H1 (cell line): Measurements from ENCODE around the gene LMNA. TPM values are rescaled to one million over a fixed set of nuclear protein-coding genes. Genes with fewer than 3 reads are reported as not detected.

Experiments
- CTCF ChIA-PET: fragments of 300-600 bp; sonication (Branson Sonifier 250); formaldehyde crosslinking; loops from one replicate; lab custom pipeline; 2021; ENCODE audit not compliant: partially characterized antibody; lab: Charles Lee
- POLR2A ChIA-PET: fragments of 300-600 bp; sonication (Branson Sonifier 250); formaldehyde crosslinking; loops from one replicate; lab custom pipeline; 2021; ENCODE audit warnings: inconsistent platforms; ENCODE audit not compliant: partially characterized antibody; lab: Charles Lee
- DNase-seq, 2 experiments: peaks; one replicate each; pipeline versions ENCODE4 v3.0.0 to v3.0.0-alpha.2; 2010 to 2022; ENCODE audit warnings: low spot score in 2 of 2, low read depth in 1 of 2, mixed read lengths in 1 of 2
- FAIRE-seq: peaks from 2 replicates; lab custom pipeline; 2011; peaks lifted over from hg19 to GRCh38; lab: Jason Lieb, UNC
- H2AFZ ChIP-seq: 2 replicates; pipeline ENCODE4 v1.8.1; 2012; ENCODE audit warnings: low read length, inconsistent platforms
- H2AK5ac ChIP-seq: 2 replicates; pipeline ENCODE4 v1.6.1; 2013; ENCODE audit warnings: low read depth, low read length
- H2BK120ac ChIP-seq: replicated peaks from 2 replicates; pipeline ENCODE3; 2013; ENCODE audit warnings: low read depth, low read length, inconsistent platforms
- H2BK12ac ChIP-seq: 2 replicates; pipeline ENCODE4 v1.6.1; 2013; ENCODE audit warnings: low read depth, low read length
- H2BK15ac ChIP-seq: 2 replicates; pipeline ENCODE4 v1.6.1; 2013; ENCODE audit warnings: low read length
- H2BK20ac ChIP-seq: 2 replicates; pipeline ENCODE4 v1.6.1; 2013; ENCODE audit warnings: low read length
- H2BK5ac ChIP-seq: 2 replicates; pipeline ENCODE4 v1.6.1; 2013; ENCODE audit warnings: low read depth, low read length
- H3K14ac ChIP-seq: 2 replicates; pipeline ENCODE4 v1.6.1; 2013; ENCODE audit warnings: inconsistent platforms; ENCODE audit not compliant: insufficient read length
- H3K18ac ChIP-seq: 2 replicates; pipeline ENCODE4 v1.6.1; 2013; ENCODE audit warnings: low read length; ENCODE audit errors: extremely low read depth
- H3K23ac ChIP-seq: 2 replicates; pipeline ENCODE4 v1.6.1; 2013; ENCODE audit warnings: inconsistent platforms; ENCODE audit not compliant: insufficient read length
- H3K23me2 ChIP-seq: 2 replicates; pipeline ENCODE4 v1.6.1; 2013; ENCODE audit warnings: low read depth, low read length
- H3K27ac ChIP-seq: 2 replicates; pipeline ENCODE4 v1.6.1; 2011; ENCODE audit warnings: low read depth, low read length, inconsistent platforms
- H3K27me3 ChIP-seq, 4 experiments: replicated peaks in 1 of 4; 1 replicate in 1 of 4; 2 replicates in 3 of 4; pipeline versions ENCODE4 v1.6.1 to v1.8.1; 2011 to 2013; ENCODE audit warnings: low read length in 3 of 4, mild to moderate bottlenecking in 3 of 4, inconsistent platforms in 2 of 4, mixed read lengths in 2 of 4, moderate library complexity in 1 of 4; ENCODE audit not compliant: control insufficient read depth in 3 of 4, insufficient read depth in 3 of 4; ENCODE audit errors: extremely low read depth in 1 of 4
- H3K36me3 ChIP-seq, 4 experiments: 2 replicates each; pipeline versions ENCODE4 v1.6.1 to v1.8.1; 2011 to 2013; ENCODE audit warnings: mild to moderate bottlenecking in 4 of 4, low read length in 3 of 4, moderate library complexity in 2 of 4, control low read depth in 1 of 4, inconsistent platforms in 1 of 4; ENCODE audit not compliant: insufficient read depth in 4 of 4, control insufficient read depth in 2 of 4
- H3K4ac ChIP-seq: replicated peaks from 2 replicates; pipeline ENCODE3; 2013; ENCODE audit warnings: low read length, low read depth, mixed read lengths, inconsistent platforms; ENCODE audit not compliant: insufficient read length
- H3K4me1 ChIP-seq, 4 experiments: replicated peaks in 1 of 4; 1 replicate in 1 of 4; 2 replicates in 3 of 4; pipeline versions ENCODE4 v1.6.1 to v1.8.1; 2011 to 2013; ENCODE audit warnings: low read length in 3 of 4, inconsistent platforms in 2 of 4, mixed read lengths in 1 of 4; ENCODE audit not compliant: insufficient read depth in 4 of 4, control insufficient read depth in 3 of 4
- H3K4me2 ChIP-seq, 2 experiments: 2 replicates each; pipeline versions ENCODE4 v1.6.1 to v1.8.1; 2011 to 2013; ENCODE audit warnings: low read depth in 2 of 2, low read length in 2 of 2, control low read depth in 1 of 2, inconsistent platforms in 1 of 2, mild to moderate bottlenecking in 1 of 2; ENCODE audit not compliant: insufficient read depth in 1 of 2
- H3K4me3 ChIP-seq, 4 experiments: fragments of 200-600, 300-600 bp in 1 of 4; sonication (generic), shearing (Covaris generic), sonication (Bioruptor Twin) in 1 of 4; 2 replicates each; pipeline versions ENCODE4 v1.5.1 to v1.8.1; 2011 to 2016; ENCODE audit warnings: low read length in 4 of 4, low read depth in 3 of 4, control low read depth in 2 of 4, inconsistent platforms in 2 of 4, mild to moderate bottlenecking in 2 of 4, mixed read lengths in 1 of 4, moderate library complexity in 1 of 4; ENCODE audit not compliant: insufficient read depth in 2 of 4; ENCODE audit errors: extremely low read depth in 1 of 4
- H3K56ac ChIP-seq: replicated peaks from 2 replicates; pipeline ENCODE3; 2013; ENCODE audit warnings: low read depth, mild to moderate bottlenecking, mixed read lengths, low read length, inconsistent platforms; ENCODE audit not compliant: insufficient read length
- H3K79me1 ChIP-seq: 2 replicates; pipeline ENCODE4 v1.6.1; 2013; ENCODE audit warnings: low read depth, low read length, control low read depth
- H3K79me2 ChIP-seq, 2 experiments: 2 replicates each; pipeline versions ENCODE4 v1.6.1 to v1.8.1; 2012 to 2013; ENCODE audit warnings: low read length in 2 of 2, mild to moderate bottlenecking in 2 of 2, inconsistent platforms in 1 of 2; ENCODE audit not compliant: insufficient read depth in 2 of 2, control insufficient read depth in 1 of 2
- H3K9ac ChIP-seq, 4 experiments: replicated peaks in 1 of 4; 1 replicate in 1 of 4; 2 replicates in 3 of 4; pipeline versions ENCODE4 v1.6.1 to v1.8.1; 2011 to 2013; ENCODE audit warnings: low read depth in 3 of 4, low read length in 3 of 4, control low read depth in 2 of 4, mild to moderate bottlenecking in 2 of 4, moderate library complexity in 2 of 4, inconsistent platforms in 1 of 4; ENCODE audit errors: extremely low read depth in 1 of 4
- H3K9me3 ChIP-seq, 2 experiments: 2 replicates each; pipeline versions ENCODE4 v1.6.1 to v1.8.1; 2012 to 2013; ENCODE audit warnings: mild to moderate bottlenecking in 2 of 2, moderate library complexity in 2 of 2, control low read depth in 1 of 2, inconsistent platforms in 1 of 2, low read depth in 1 of 2, low read length in 1 of 2, mixed read lengths in 1 of 2; ENCODE audit not compliant: insufficient read depth in 2 of 2
- H4K20me1 ChIP-seq, 2 experiments: replicated peaks in 1 of 2; 2 replicates each; pipeline versions ENCODE3 to v1.8.1; 2011 to 2013; ENCODE audit warnings: inconsistent platforms in 2 of 2, low read length in 2 of 2, mild to moderate bottlenecking in 1 of 2; ENCODE audit not compliant: insufficient read depth in 2 of 2, control insufficient read depth in 1 of 2
- H4K5ac ChIP-seq: 2 replicates; pipeline ENCODE4 v1.6.1; 2013; ENCODE audit warnings: low read length, low read depth, mixed read lengths, inconsistent platforms; ENCODE audit not compliant: insufficient read length
- H4K8ac ChIP-seq: 2 replicates; pipeline ENCODE4 v1.8.0; 2013; ENCODE audit warnings: mild to moderate bottlenecking, moderate library complexity, low read length, inconsistent platforms; ENCODE audit not compliant: insufficient read depth; ENCODE audit errors: extremely low read depth
- H4K91ac ChIP-seq: replicated peaks from 2 replicates; pipeline ENCODE3; 2013; ENCODE audit warnings: low read length, mixed read lengths, inconsistent platforms; ENCODE audit not compliant: insufficient read length
- JUND ChIP-seq: IDR thresholded peaks from 2 replicates; pipeline ENCODE4 v1.6.1; 2011; ENCODE audit warnings: mild to moderate bottlenecking, improper control_type of control experiment, low read length
- RAD21 ChIP-seq, 2 experiments: IDR thresholded peaks in 1 of 2; conservative IDR thresholded peaks in 1 of 2; 2 replicates each; pipeline ENCODE4 v1.6.1; 2011; ENCODE audit warnings: low read depth in 2 of 2, low read length in 2 of 2, improper control_type of control experiment in 1 of 2, inconsistent platforms in 1 of 2, mild to moderate bottlenecking in 1 of 2, moderate library complexity in 1 of 2
- RNF2 ChIP-seq: fragments of 200-900, 300-1000 bp; sonication (generic); IDR thresholded peaks from 2 replicates; pipeline ENCODE4 v1.7.1; 2016; ENCODE audit warnings: borderline replicate concordance, low read depth, mild to moderate bottlenecking, antibody characterized with exemption, low read length; ENCODE audit not compliant: poor library complexity, severe bottlenecking; ENCODE audit errors: missing control alignments
- SIN3A ChIP-seq, 2 experiments: IDR thresholded peaks in 1 of 2; conservative IDR thresholded peaks in 1 of 2; 2 replicates each; pipeline ENCODE4 v1.6.1; 2011 to 2012; ENCODE audit warnings: low read length in 2 of 2, improper control_type of control experiment in 1 of 2, low read depth in 1 of 2, mild to moderate bottlenecking in 1 of 2
- SIRT6 ChIP-seq: IDR thresholded peaks from one replicate; pipeline ENCODE4 v1.7.1; 2012; ENCODE audit warnings: low read length, inconsistent platforms
- SRF ChIP-seq: IDR thresholded peaks from 2 replicates; pipeline ENCODE4 v1.6.1; 2011; ENCODE audit warnings: mild to moderate bottlenecking, low read depth, low read length, moderate library complexity
- YY1 ChIP-seq: IDR thresholded peaks from 2 replicates; pipeline ENCODE4 v1.6.1; 2011; ENCODE audit warnings: low read depth, mild to moderate bottlenecking, low read length
- WGBS, 2 experiments: shearing (Covaris generic) in 1 of 2; methylation state at CpG; one replicate each; pipeline versions ENCODE4 v1.1.6 to v1.1.7; 2013 to 2015; ENCODE audit warnings: low lambda C conversion rate in 2 of 2, mixed read lengths in 2 of 2, inconsistent platforms in 1 of 2, low coverage in 1 of 2, missing lambda C conversion rate in 1 of 2; ENCODE audit not compliant: insufficient replicate concordance in 2 of 2, insufficient coverage in 1 of 2, insufficient read length in 1 of 2; ENCODE audit errors: extremely low coverage in 1 of 2, missing lambda C conversion rate in 1 of 2; 5-methylcytosine and 5-hydroxymethylcytosine counted together
- polyA plus RNA-seq, 7 experiments: library from polyadenylated mRNA; depleted of rRNA in 3 of 7; stranded (reverse) in 5 of 7; unstranded in 2 of 7; fragments of >200 nt in 5 of 7; fragments of 200-250 nt in 2 of 7; gene quantifications; 1 replicate in 5 of 7; 2 replicates in 1 of 7; 4 replicates in 1 of 7; pipeline versions ENCODE4 v1.2.1 to v1.2.3, GENCODE V29; 2011 to 2013; ENCODE audit warnings: missing spikeins in 2 of 7, mixed read lengths in 2 of 7
- total RNA-seq: library from RNA; stranded (reverse); fragmentation: NEBNext Ultra II Directional; extraction: Animal tissue kit (Norgen Biotek cat#: 25700); gene quantifications from 2 replicates; pipeline ENCODE4 v1.2.1, GENCODE V29; 2021
- TF ChIP-seq, protein P1 (sequence below): IDR thresholded peaks from 2 replicates; pipeline ENCODE4 v1.6.1; 2012; ENCODE audit warnings: inconsistent platforms
- TF ChIP-seq, protein P2 (sequence below), 3 experiments: IDR thresholded peaks; 1 replicate in 2 of 3; 2 replicates in 1 of 3; pipeline versions ENCODE4 v1.5.1 to v1.6.1; 2011; ENCODE audit warnings: low read length in 3 of 3, mild to moderate bottlenecking in 3 of 3, inconsistent platforms in 2 of 3, low read depth in 1 of 3, moderate library complexity in 1 of 3; ENCODE audit not compliant: insufficient read depth in 1 of 3; ENCODE audit errors: control extremely low read depth in 1 of 3

Gene LMNA
- total and polyA plus RNA-seq, 2 of the 8 experiments (the other 6 are each of a cell fraction or from before 2014, with no cell fraction given): 25.8 to 46.8 TPM

DNA sequence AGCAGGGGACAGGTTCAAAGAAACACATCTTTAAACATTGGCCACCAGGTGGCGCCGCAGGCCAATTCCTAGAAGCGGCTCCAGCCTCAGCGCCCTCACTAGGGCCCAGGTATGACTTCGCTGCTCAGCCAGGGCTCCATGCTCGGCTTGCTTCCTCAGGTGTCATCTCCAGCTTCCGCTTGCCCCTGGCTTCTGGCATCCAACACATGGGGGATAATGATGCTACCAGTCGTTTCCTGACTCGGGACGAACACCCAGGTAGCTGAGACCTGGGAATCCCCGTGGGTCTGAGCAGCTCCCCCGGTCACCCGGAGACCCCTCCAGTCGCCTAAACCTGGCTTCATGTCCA, 23.7 kb upstream of the LMNA start:
- Histone ChIP-seq H3K4ac (no peak overlapping the region), H3K9ac (no peak overlapping the region), H3K79me1 (peaks cover 2% of the 10 kb centered on the region; the same call in 1 of the 2 replicates), H3K14ac (no peak overlapping the region), H3K4me3 (no peak overlapping the region), H3K18ac (no peak overlapping the region), H2BK15ac (no peak overlapping the region), H3K36me3 (peaks cover 0 to 4% (median under 1%) of the 10 kb centered on the region in 4 experiments; a peak in 2 of 8 replicates), H4K20me1 (peaks cover 4 to 12% of the 10 kb centered on the region in 2 experiments), H3K23me2 (no peaks in the 10 kb centered on the region), H2BK12ac (peak overlapping the region; percentile 6; the same call in 1 of the 2 replicates), H3K4me1 (peaks cover 2 to 7% (median 5%) of the 10 kb centered on the region in 4 experiments), H2AK5ac (no peak overlapping the region), H3K23ac (no peak overlapping the region), H3K79me2 (peaks cover 0 to 12% of the 10 kb centered on the region in 2 experiments; a peak in 1 of 4 replicates), H4K91ac (no peak overlapping the region), H3K56ac (no peak overlapping the region), H4K5ac (no peak overlapping the region), H3K9me3 (no peaks in the 10 kb centered on the region), H4K8ac (no peak overlapping the region), H2BK120ac (no peak overlapping the region), H2BK5ac (no peak overlapping the region), H3K4me2 (no peak overlapping the region), H2AFZ (no peak overlapping the region), H3K27ac (no peak overlapping the region), H2BK20ac (0 out of 2 replicates have a peak overlapping the region, but pooled peaks have one; percentile 1), H3K27me3 (no peaks in the 10 kb centered on the region)
- 41% methylated on average over 14 of the region's 14 CpGs; no CpG with 5 or more reads in 1 of the 2 experiments for WGBS, 2 experiments
- TF ChIP-seq RAD21 (IDR thresholded peaks at IDR 0.05 in 1 of 2, conservative IDR thresholded peaks at IDR 0.05 in 1 of 2; ENCODE audit: low read depth in 2 of 2, low read length in 2 of 2) (peak; percentile 90 to 93), SIN3A (conservative IDR thresholded peaks at IDR 0.05 in 1 of 2, IDR thresholded peaks at IDR 0.05 in 1 of 2; ENCODE audit: low read depth in 1 of 2, low read length in 2 of 2) (peak; percentile 24 to 50; a peak in 1 of 4 replicates), RNF2 (no peak), JUND (peak; percentile 42; the same call in 1 of the 2 replicates), SIRT6 (no peak), SRF (no peak), YY1 (peak; percentile 35; the same call in 1 of the 2 replicates)
- TF ChIP-seq, protein P1, sequence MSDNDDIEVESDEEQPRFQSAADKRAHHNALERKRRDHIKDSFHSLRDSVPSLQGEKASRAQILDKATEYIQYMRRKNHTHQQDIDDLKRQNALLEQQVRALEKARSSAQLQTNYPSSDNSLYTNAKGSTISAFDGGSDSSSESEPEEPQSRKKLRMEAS: peak; percentile 30
- TF ChIP-seq, protein P2, sequence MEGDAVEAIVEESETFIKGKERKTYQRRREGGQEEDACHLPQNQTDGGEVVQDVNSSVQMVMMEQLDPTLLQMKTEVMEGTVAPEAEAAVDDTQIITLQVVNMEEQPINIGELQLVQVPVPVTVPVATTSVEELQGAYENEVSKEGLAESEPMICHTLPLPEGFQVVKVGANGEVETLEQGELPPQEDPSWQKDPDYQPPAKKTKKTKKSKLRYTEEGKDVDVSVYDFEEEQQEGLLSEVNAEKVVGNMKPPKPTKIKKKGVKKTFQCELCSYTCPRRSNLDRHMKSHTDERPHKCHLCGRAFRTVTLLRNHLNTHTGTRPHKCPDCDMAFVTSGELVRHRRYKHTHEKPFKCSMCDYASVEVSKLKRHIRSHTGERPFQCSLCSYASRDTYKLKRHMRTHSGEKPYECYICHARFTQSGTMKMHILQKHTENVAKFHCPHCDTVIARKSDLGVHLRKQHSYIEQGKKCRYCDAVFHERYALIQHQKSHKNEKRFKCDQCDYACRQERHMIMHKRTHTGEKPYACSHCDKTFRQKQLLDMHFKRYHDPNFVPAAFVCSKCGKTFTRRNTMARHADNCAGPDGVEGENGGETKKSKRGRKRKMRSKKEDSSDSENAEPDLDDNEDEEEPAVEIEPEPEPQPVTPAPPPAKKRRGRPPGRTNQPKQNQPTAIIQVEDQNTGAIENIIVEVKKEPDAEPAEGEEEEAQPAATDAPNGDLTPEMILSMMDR (IDR thresholded peaks at IDR 0.05; ENCODE audit: control extremely low read depth in 1 of 3, insufficient read depth in 1 of 3, low read depth in 1 of 3, low read length in 3 of 3): peak; percentile 66 to 97 (median 90)
- POLR2A ChIA-PET: interaction anchor here (0.7 to 29.6 kb wide), 6 partner anchors 9 to 34 kb away, joined by 3 to 763 read pairs (median 4); partner anchors contain the start of gene LMNA
- CTCF ChIA-PET: interaction anchor here (0.6 to 29.5 kb wide), 20 partner anchors 11 to 169 kb away, joined by 3 to 1994 read pairs (median 4); partner anchors contain the start of genes LMNA, RAB25, SEMA4A and SSR2
- DNase-seq: peak in 1 of 2 experiments; percentile 95
- FAIRE-seq: peak; percentile 74
